A673 (cell line): Measurements from ENCODE around the gene SORCS3. TPM values are rescaled to one million over a fixed set of nuclear protein-coding genes. Genes with fewer than 3 reads are reported as not detected.

ENCODE experiments used
- BruUV-seq: library from RNA; stranded (reverse); fragments of 400-500 nt; replicated peaks from 2 replicates; lab custom pipeline; 2021; lab: Mats Ljungman, UMichigan
- CTCF ChIA-PET: fragments of 300-600 bp; sonication (Branson Sonifier 250); formaldehyde crosslinking; loops from one replicate; lab custom pipeline; 2022; ENCODE audit warnings: antibody characterized with exemption; lab: Charles Lee
- POLR2A ChIA-PET: fragments of 300-600 bp; sonication (Branson Sonifier 250); formaldehyde crosslinking; loops from one replicate; lab custom pipeline; 2022; ENCODE audit warnings: antibody characterized with exemption; ENCODE audit not compliant: low non-redundant PET; lab: Charles Lee
- DNase-seq: peaks from one replicate; pipeline ENCODE4 v3.0.0-alpha.2; 2015; ENCODE audit warnings: low spot score
- H3K27ac ChIP-seq: fragments of 200-600 bp; sonication (generic); 2 replicates; pipeline ENCODE4 v1.5.1; 2016; ENCODE audit warnings: mixed run types, low read depth, mild to moderate bottlenecking, mixed read lengths, antibody characterized with exemption, low read length; ENCODE audit not compliant: poor library complexity, severe bottlenecking
- H3K27me3 ChIP-seq: fragments of 200-600 bp; sonication (generic); replicated peaks from 2 replicates; pipeline ENCODE4 v1.6.1; 2017; ENCODE audit warnings: mixed run types, low read depth, mild to moderate bottlenecking, mixed read lengths, antibody characterized with exemption, low read length; ENCODE audit not compliant: insufficient read depth, poor library complexity
- H3K36me3 ChIP-seq: fragments of 200-600 bp; sonication (generic); 2 replicates; pipeline ENCODE4 v1.6.1; 2016; ENCODE audit warnings: mixed run types, mild to moderate bottlenecking, mixed read lengths, antibody characterized with exemption, low read length; ENCODE audit not compliant: insufficient read depth, poor library complexity, severe bottlenecking
- H3K4me1 ChIP-seq: fragments of 200-600 bp; sonication (generic); 2 replicates; pipeline ENCODE4 v1.6.1; 2017; ENCODE audit warnings: mixed run types, mild to moderate bottlenecking, mixed read lengths, antibody characterized with exemption, low read length; ENCODE audit not compliant: insufficient read depth, poor library complexity, severe bottlenecking
- H3K4me3 ChIP-seq: fragments of 200-600 bp; sonication (generic); 2 replicates; pipeline ENCODE4 v1.5.1; 2016; ENCODE audit warnings: low read depth, mixed run types, mild to moderate bottlenecking, mixed read lengths, low read length; ENCODE audit not compliant: poor library complexity, severe bottlenecking
- H3K9me3 ChIP-seq: fragments of 200-600 bp; sonication (generic); 2 replicates; pipeline ENCODE4 v1.6.1; 2016; ENCODE audit warnings: mixed run types, low read depth, mild to moderate bottlenecking, mixed read lengths, antibody characterized with exemption, low read length; ENCODE audit not compliant: poor library complexity, severe bottlenecking
- CTCF ChIP-seq: fragments of 300-800, 200-600 bp; sonication (generic); conservative IDR thresholded peaks from 2 replicates; pipeline ENCODE4 v1.5.1; 2017; ENCODE audit warnings: low read depth, mild to moderate bottlenecking, antibody characterized with exemption, low read length, moderate library complexity, mixed read lengths
- EZH2 ChIP-seq: fragments of 200-600 bp; sonication (generic); IDR thresholded peaks from 2 replicates; pipeline ENCODE4 v1.6.1; 2017; ENCODE audit warnings: borderline replicate concordance, low read depth, mild to moderate bottlenecking, mixed read lengths, antibody characterized with exemption, low read length; ENCODE audit not compliant: poor library complexity, severe bottlenecking
- intact Hi-C: fragments of 100-400 bp; cut with micrococcal nuclease; formaldehyde crosslinking; loops from one replicate; pipeline ENCODE4 v1.10.0; 2022; ENCODE audit not compliant: unreplicated experiment
- total RNA-seq: library from RNA; stranded (reverse); gene quantifications from 2 replicates; pipeline ENCODE4 v1.2.3, GENCODE V29; 2021

The SORCS3 gene
- total RNA-seq, 1 experiment from 2014 or later = not detected

- no peak overlapping the region for H3K4me3 ChIP-seq
- POLR2A ChIA-PET = no interaction called here
- no peaks in the 10 kb centered on the region for H3K4me1 ChIP-seq
- CTCF ChIA-PET = no interaction called here
- DNase-seq = no peak
- TF ChIP-seq CTCF (no peak), EZH2 (no peak)
- H3K36me3 ChIP-seq = no peaks in the 10 kb centered on the region
- BruUV-seq = no TSS peak
- intact Hi-C loops = no loop called here
- peaks cover 36% of the 10 kb centered on the region for H3K27me3 ChIP-seq
- H3K9me3 ChIP-seq = no peaks in the 10 kb centered on the region
- no peak overlapping the region for H3K27ac ChIP-seq
Observed at GRCh38 chr10:105171945-105172344, 530.9 kb downstream of the SORCS3 start.

GRCh38 chr10:105181626-105182025 is 540.5 kb downstream of the SORCS3 start:
- no peaks in the 10 kb centered on the region for H3K9me3 ChIP-seq
- intact Hi-C loops = no loop called here
- no peak overlapping the region for H3K27ac ChIP-seq
- peaks cover 21% of the 10 kb centered on the region for H3K27me3 ChIP-seq
- no peak for DNase-seq
- POLR2A ChIA-PET = no interaction called here
- no peaks in the 10 kb centered on the region for H3K36me3 ChIP-seq
- CTCF ChIA-PET = interaction anchor here (0.7 kb wide), 1 partner anchor 1060 kb away, joined by 8 read pairs; the partner anchor contains the start of gene SFR1
- no peaks in the 10 kb centered on the region for H3K4me1 ChIP-seq
- H3K4me3 ChIP-seq = no peak overlapping the region
- TF ChIP-seq CTCF (no peak), EZH2 (no peak)
- BruUV-seq = no TSS peak

- intact Hi-C loops = no loop called here
- TF ChIP-seq CTCF = no peak
- no peak for TF ChIP-seq EZH2
- no peak for DNase-seq
- H3K27me3 ChIP-seq = peaks cover 39% of the 10 kb centered on the region
- BruUV-seq = no TSS peak
- ChIA-PET CTCF (no interaction called here), POLR2A (interaction anchor here (0.6 kb wide), 1 partner anchor 142 kb away, joined by 4 read pairs; no protein-coding TSS in a partner anchor)
- no peaks in the 10 kb centered on the region for H3K9me3 ChIP-seq
- no peaks in the 10 kb centered on the region for H3K36me3 ChIP-seq
- no peaks in the 10 kb centered on the region for H3K4me1 ChIP-seq
- no peak overlapping the region for H3K4me3 ChIP-seq
- no peak overlapping the region for H3K27ac ChIP-seq
Observed at GRCh38 chr10:105183536-105183935, 542.4 kb downstream of the SORCS3 start.
